ENCODE results near the gene TGFB1. TPM values are rescaled to one million over a fixed set of nuclear protein-coding genes. Genes with fewer than 3 reads are reported as not detected.

Gene TGFB1
- total RNA-seq, 1 experiment from 2014 or later, result 15.0 TPM

- H3K4me3 ChIP-seq (ENCODE audit: low read depth, low read length), result no peak overlapping the region
- ChIA-PET POLR2A (interaction anchor here (1.2 kb wide), 1 partner anchor 8 kb away, joined by 3 read pairs; no protein-coding TSS in a partner anchor), CTCF (interaction anchor here (1.4 kb wide), 1 partner anchor 8 kb away, joined by 6 read pairs; the partner anchor contains the start of gene B9D2)
- intact Hi-C loops (cut with micrococcal nuclease; ENCODE audit: unreplicated experiment), result no loop called here
- no peak for DNase-seq
- no peaks in the 10 kb centered on the region for H3K9me3 ChIP-seq
- Mint-ChIP-seq H3K36me3 (ENCODE audit: insufficient read depth, unreplicated experiment) (peaks cover 11% of the 10 kb centered on the region), H3K9me3 (ENCODE audit: unreplicated experiment) (no peaks in the 10 kb centered on the region), H3K4me1 (ENCODE audit: low read depth, unreplicated experiment) (peaks cover 21% of the 10 kb centered on the region), H3K4me3 (ENCODE audit: unreplicated experiment) (no peak overlapping the region), H3K27me3 (ENCODE audit: insufficient read depth, unreplicated experiment) (peaks cover 9% of the 10 kb centered on the region), H3K27ac (ENCODE audit: unreplicated experiment) (no peak overlapping the region)
- peaks cover 4% of the 10 kb centered on the region; the same call in 1 of the 2 replicates for H3K4me1 ChIP-seq
- TF ChIP-seq CTCF (IDR thresholded peaks at IDR 0.05; ENCODE audit: insufficient read depth in 1 of 2, low read depth in 1 of 2, low read length in 1 of 2, severe bottlenecking in 1 of 2, unreplicated experiment in 1 of 2), result no peak
- H3K36me3 ChIP-seq (ENCODE audit: control insufficient read depth, insufficient read depth, low read length), result no peaks in the 10 kb centered on the region
- no peaks in the 10 kb centered on the region; the same call in 1 of the 2 replicates for H3K27me3 ChIP-seq (replicated peaks; ENCODE audit: control insufficient read depth, insufficient read depth, low read length)
- BruUV-seq (replicated peaks), result no TSS peak
Measured at GRCh38 chr19:41355802-41356201, 2.1 kb upstream of the TGFB1 start.

- H3K36me3 ChIP-seq (ENCODE audit: control insufficient read depth, insufficient read depth, low read length), result no peaks in the 10 kb centered on the region
- Mint-ChIP-seq H3K9me3 (ENCODE audit: unreplicated experiment) (no peaks in the 10 kb centered on the region), H3K27ac (ENCODE audit: unreplicated experiment) (no peak overlapping the region), H3K4me1 (ENCODE audit: low read depth, unreplicated experiment) (peaks cover 24% of the 10 kb centered on the region), H3K27me3 (ENCODE audit: insufficient read depth, unreplicated experiment) (peaks cover 11% of the 10 kb centered on the region), H3K4me3 (ENCODE audit: unreplicated experiment) (peak overlapping the region; percentile 53), H3K36me3 (ENCODE audit: insufficient read depth, unreplicated experiment) (peaks cover 11% of the 10 kb centered on the region)
- no peak for TF ChIP-seq CTCF (IDR thresholded peaks at IDR 0.05; ENCODE audit: insufficient read depth in 1 of 2, low read depth in 1 of 2, low read length in 1 of 2, severe bottlenecking in 1 of 2, unreplicated experiment in 1 of 2)
- no peak overlapping the region for H3K4me3 ChIP-seq (ENCODE audit: low read depth, low read length)
- H3K27me3 ChIP-seq (replicated peaks; ENCODE audit: control insufficient read depth, insufficient read depth, low read length), result no peaks in the 10 kb centered on the region; the same call in 1 of the 2 replicates
- ChIA-PET POLR2A (interaction anchor here (1.2 kb wide), 1 partner anchor 8 kb away, joined by 3 read pairs; no protein-coding TSS in a partner anchor), CTCF (interaction anchor here (1.4 kb wide), 1 partner anchor 9 kb away, joined by 6 read pairs; the partner anchor contains the start of gene B9D2)
- peaks cover 4% of the 10 kb centered on the region; the same call in 1 of the 2 replicates for H3K4me1 ChIP-seq
- BruUV-seq (replicated peaks), result no TSS peak
- intact Hi-C loops (cut with micrococcal nuclease; ENCODE audit: unreplicated experiment), result no loop called here
- DNase-seq, result no peak
- H3K9me3 ChIP-seq, result no peaks in the 10 kb centered on the region
Measured at GRCh38 chr19:41355035-41355434, 1.3 kb upstream of the TGFB1 start.

- intact Hi-C loops (cut with micrococcal nuclease; ENCODE audit: unreplicated experiment), result loop anchor here (1.0 kb wide), 1 partner anchor 9 kb away; no protein-coding TSS in a partner anchor
- peaks cover 4% of the 10 kb centered on the region; the same call in 1 of the 2 replicates for H3K4me1 ChIP-seq
- no TSS peak for BruUV-seq (replicated peaks)
- H3K36me3 ChIP-seq (ENCODE audit: control insufficient read depth, insufficient read depth, low read length), result no peaks in the 10 kb centered on the region
- CTCF ChIA-PET, result interaction anchor here (1.4 kb wide), 1 partner anchor 10 kb away, joined by 6 read pairs; the partner anchor contains the start of gene B9D2
- no peak for TF ChIP-seq CTCF (IDR thresholded peaks at IDR 0.05; ENCODE audit: insufficient read depth in 1 of 2, low read depth in 1 of 2, low read length in 1 of 2, severe bottlenecking in 1 of 2, unreplicated experiment in 1 of 2)
- POLR2A ChIA-PET, result no interaction called here
- Mint-ChIP-seq H3K36me3 (ENCODE audit: insufficient read depth, unreplicated experiment) (peaks cover 11% of the 10 kb centered on the region), H3K27me3 (ENCODE audit: insufficient read depth, unreplicated experiment) (peaks cover 11% of the 10 kb centered on the region), H3K9me3 (ENCODE audit: unreplicated experiment) (no peaks in the 10 kb centered on the region), H3K4me1 (ENCODE audit: low read depth, unreplicated experiment) (peaks cover 24% of the 10 kb centered on the region), H3K4me3 (ENCODE audit: unreplicated experiment) (peak overlapping the region; percentile 83), H3K27ac (ENCODE audit: unreplicated experiment) (peak overlapping the region; percentile 23)
- no peak for DNase-seq
- H3K27me3 ChIP-seq (replicated peaks; ENCODE audit: control insufficient read depth, insufficient read depth, low read length), result no peaks in the 10 kb centered on the region; the same call in 1 of the 2 replicates
- H3K4me3 ChIP-seq (ENCODE audit: low read depth, low read length), result peak overlapping the region; percentile 73
- H3K9me3 ChIP-seq, result no peaks in the 10 kb centered on the region
Measured at GRCh38 chr19:41354343-41354953, 726 bp upstream of the TGFB1 start.

All from Caco-2 (cell line).